ENCODE data around the gene MFAP3.

- TF ChIP-seq EZH2 (IDR thresholded peaks at IDR 0.05; ENCODE audit: borderline replicate concordance, low read length) (no peak), CTCF (conservative IDR thresholded peaks at IDR 0.05 in 1 of 2, IDR thresholded peaks at IDR 0.05 in 1 of 2; ENCODE audit: extremely low read depth in 1 of 2, insufficient read depth in 1 of 2, low read depth in 1 of 2, low read length in 2 of 2) (no peak)
Measured at GRCh38 chr5:154086146-154086545, 47.4 kb downstream of the MFAP3 start.

Data from mammary epithelial cell (primary cell).